ENCODE results near the gene OIP5. TPM values are rescaled to one million over a fixed set of nuclear protein-coding genes. Genes with fewer than 3 reads are reported as not detected.

Gene OIP5
- total and polyA plus RNA-seq, 4 donors, result 0.17 to 11.8 (median 1.1) TPM

DNA sequence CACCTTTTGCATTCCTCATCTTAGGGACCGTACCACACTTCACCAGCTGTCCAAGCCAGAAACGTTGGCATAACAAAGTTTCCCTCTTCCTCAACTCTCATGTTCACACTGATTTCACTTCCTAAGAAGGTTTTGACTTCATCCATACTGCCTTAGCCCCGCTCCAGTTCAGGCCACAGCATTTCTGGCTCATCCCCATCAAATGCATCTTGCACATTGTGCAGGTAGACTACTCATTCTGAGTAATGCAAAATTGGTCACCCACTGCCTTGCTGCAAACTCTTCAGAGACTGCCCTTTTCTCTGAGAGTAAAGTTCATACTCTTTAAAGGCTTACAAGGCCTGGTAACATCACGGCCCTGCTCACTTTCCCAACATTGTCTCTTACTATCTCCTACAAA is 9.1 kb upstream of the OIP5 start:
- Histone ChIP-seq H3K27me3 (ENCODE audit: control insufficient read depth in 4 of 4, insufficient read depth in 4 of 4, low read length in 3 of 4) (no peaks in the 10 kb centered on the region), H3K36me3 (ENCODE audit: control insufficient read depth in 4 of 4, insufficient read depth in 3 of 4, low read depth in 1 of 4, low read length in 3 of 4) (peaks cover 0 to 2% (median 1%) of the 10 kb centered on the region in 4 donors), H3K4me3 (ENCODE audit: low read depth in 1 of 3, low read length in 3 of 3) (no peak overlapping the region), H3K27ac (ENCODE audit: low read depth in 1 of 2, low read length in 2 of 2) (no peak overlapping the region), H3K9me3 (ENCODE audit: control insufficient read depth in 4 of 4, low read length in 3 of 4) (no peaks in the 10 kb centered on the region), H3K9ac (ENCODE audit: low read depth in 1 of 2, low read length in 2 of 2) (no peak overlapping the region), H3K4me1 (ENCODE audit: control insufficient read depth in 4 of 4, insufficient read depth in 4 of 4, low read length in 3 of 4) (no peaks in the 10 kb centered on the region)
- DNase-seq (ENCODE audit: low spot score), result no peak
- 84% methylated on average over 4 of the region's 4 CpGs for WGBS
- TF ChIP-seq NR2F2 (IDR thresholded peaks at IDR 0.05) (no peak), RXRA (IDR thresholded peaks at IDR 0.05) (no peak), GABPA (IDR thresholded peaks at IDR 0.05 in 1 of 2, conservative IDR thresholded peaks at IDR 0.05 in 1 of 2) (no peak), YY1 (IDR thresholded peaks at IDR 0.05) (no peak), SP1 (IDR thresholded peaks at IDR 0.05) (no peak), FOXA2 (IDR thresholded peaks at IDR 0.05) (no peak), EGR1 (IDR thresholded peaks at IDR 0.05; ENCODE audit: low read depth in 2 of 2) (no peak), JUND (IDR thresholded peaks at IDR 0.05) (no peak), HNF4G (IDR thresholded peaks at IDR 0.05) (no peak), TAF1 (conservative IDR thresholded peaks at IDR 0.05) (no peak), RAD21 (IDR thresholded peaks at IDR 0.05) (no peak), FOXA1 (IDR thresholded peaks at IDR 0.05) (no peak), HNF4A (conservative IDR thresholded peaks at IDR 0.05) (no peak)
- TF ChIP-seq, protein P1, sequence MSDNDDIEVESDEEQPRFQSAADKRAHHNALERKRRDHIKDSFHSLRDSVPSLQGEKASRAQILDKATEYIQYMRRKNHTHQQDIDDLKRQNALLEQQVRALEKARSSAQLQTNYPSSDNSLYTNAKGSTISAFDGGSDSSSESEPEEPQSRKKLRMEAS (IDR thresholded peaks at IDR 0.05), result no peak
- TF ChIP-seq, protein P2, sequence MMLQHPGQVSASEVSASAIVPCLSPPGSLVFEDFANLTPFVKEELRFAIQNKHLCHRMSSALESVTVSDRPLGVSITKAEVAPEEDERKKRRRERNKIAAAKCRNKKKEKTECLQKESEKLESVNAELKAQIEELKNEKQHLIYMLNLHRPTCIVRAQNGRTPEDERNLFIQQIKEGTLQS (IDR thresholded peaks at IDR 0.05), result no peak
- TF ChIP-seq, protein P3, sequence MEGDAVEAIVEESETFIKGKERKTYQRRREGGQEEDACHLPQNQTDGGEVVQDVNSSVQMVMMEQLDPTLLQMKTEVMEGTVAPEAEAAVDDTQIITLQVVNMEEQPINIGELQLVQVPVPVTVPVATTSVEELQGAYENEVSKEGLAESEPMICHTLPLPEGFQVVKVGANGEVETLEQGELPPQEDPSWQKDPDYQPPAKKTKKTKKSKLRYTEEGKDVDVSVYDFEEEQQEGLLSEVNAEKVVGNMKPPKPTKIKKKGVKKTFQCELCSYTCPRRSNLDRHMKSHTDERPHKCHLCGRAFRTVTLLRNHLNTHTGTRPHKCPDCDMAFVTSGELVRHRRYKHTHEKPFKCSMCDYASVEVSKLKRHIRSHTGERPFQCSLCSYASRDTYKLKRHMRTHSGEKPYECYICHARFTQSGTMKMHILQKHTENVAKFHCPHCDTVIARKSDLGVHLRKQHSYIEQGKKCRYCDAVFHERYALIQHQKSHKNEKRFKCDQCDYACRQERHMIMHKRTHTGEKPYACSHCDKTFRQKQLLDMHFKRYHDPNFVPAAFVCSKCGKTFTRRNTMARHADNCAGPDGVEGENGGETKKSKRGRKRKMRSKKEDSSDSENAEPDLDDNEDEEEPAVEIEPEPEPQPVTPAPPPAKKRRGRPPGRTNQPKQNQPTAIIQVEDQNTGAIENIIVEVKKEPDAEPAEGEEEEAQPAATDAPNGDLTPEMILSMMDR (IDR thresholded peaks at IDR 0.05; ENCODE audit: low read depth, low read length, missing input control), result no peak
- TF ChIP-seq, protein P4, sequence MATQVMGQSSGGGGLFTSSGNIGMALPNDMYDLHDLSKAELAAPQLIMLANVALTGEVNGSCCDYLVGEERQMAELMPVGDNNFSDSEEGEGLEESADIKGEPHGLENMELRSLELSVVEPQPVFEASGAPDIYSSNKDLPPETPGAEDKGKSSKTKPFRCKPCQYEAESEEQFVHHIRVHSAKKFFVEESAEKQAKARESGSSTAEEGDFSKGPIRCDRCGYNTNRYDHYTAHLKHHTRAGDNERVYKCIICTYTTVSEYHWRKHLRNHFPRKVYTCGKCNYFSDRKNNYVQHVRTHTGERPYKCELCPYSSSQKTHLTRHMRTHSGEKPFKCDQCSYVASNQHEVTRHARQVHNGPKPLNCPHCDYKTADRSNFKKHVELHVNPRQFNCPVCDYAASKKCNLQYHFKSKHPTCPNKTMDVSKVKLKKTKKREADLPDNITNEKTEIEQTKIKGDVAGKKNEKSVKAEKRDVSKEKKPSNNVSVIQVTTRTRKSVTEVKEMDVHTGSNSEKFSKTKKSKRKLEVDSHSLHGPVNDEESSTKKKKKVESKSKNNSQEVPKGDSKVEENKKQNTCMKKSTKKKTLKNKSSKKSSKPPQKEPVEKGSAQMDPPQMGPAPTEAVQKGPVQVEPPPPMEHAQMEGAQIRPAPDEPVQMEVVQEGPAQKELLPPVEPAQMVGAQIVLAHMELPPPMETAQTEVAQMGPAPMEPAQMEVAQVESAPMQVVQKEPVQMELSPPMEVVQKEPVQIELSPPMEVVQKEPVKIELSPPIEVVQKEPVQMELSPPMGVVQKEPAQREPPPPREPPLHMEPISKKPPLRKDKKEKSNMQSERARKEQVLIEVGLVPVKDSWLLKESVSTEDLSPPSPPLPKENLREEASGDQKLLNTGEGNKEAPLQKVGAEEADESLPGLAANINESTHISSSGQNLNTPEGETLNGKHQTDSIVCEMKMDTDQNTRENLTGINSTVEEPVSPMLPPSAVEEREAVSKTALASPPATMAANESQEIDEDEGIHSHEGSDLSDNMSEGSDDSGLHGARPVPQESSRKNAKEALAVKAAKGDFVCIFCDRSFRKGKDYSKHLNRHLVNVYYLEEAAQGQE (IDR thresholded peaks at IDR 0.05), result no peak
- TF ChIP-seq, protein P5, sequence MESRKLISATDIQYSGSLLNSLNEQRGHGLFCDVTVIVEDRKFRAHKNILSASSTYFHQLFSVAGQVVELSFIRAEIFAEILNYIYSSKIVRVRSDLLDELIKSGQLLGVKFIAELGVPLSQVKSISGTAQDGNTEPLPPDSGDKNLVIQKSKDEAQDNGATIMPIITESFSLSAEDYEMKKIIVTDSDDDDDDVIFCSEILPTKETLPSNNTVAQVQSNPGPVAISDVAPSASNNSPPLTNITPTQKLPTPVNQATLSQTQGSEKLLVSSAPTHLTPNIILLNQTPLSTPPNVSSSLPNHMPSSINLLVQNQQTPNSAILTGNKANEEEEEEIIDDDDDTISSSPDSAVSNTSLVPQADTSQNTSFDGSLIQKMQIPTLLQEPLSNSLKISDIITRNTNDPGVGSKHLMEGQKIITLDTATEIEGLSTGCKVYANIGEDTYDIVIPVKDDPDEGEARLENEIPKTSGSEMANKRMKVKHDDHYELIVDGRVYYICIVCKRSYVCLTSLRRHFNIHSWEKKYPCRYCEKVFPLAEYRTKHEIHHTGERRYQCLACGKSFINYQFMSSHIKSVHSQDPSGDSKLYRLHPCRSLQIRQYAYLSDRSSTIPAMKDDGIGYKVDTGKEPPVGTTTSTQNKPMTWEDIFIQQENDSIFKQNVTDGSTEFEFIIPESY (IDR thresholded peaks at IDR 0.05), result no peak
